HEK293T (cell line): ENCODE results near the gene TAL1.

Source experiments
- BHLHE40 ChIP-seq: fragments of 450-650 bp; IDR thresholded peaks from 2 replicates; pipeline ENCODE4 v1.6.1; 2016; ENCODE audit warnings: mild to moderate bottlenecking, moderate library complexity, borderline replicate concordance
- FOXA1 ChIP-seq: fragments of 450-650 bp; IDR thresholded peaks from 2 replicates; pipeline ENCODE4 v1.6.1; 2016; ENCODE audit warnings: mild to moderate bottlenecking
- FOXK2 ChIP-seq: fragments of 450-650 bp; IDR thresholded peaks from 2 replicates; pipeline ENCODE4 v1.6.1; 2016; ENCODE audit warnings: mild to moderate bottlenecking
- FOXM1 ChIP-seq: fragments of 450-650 bp; IDR thresholded peaks from 2 replicates; pipeline ENCODE4 v1.6.1; 2017; ENCODE audit warnings: mild to moderate bottlenecking, borderline replicate concordance
- LEF1 ChIP-seq: fragments of 450-650 bp; IDR thresholded peaks from 2 replicates; pipeline ENCODE4 v1.6.1; 2017; ENCODE audit warnings: mild to moderate bottlenecking, borderline replicate concordance
- SP1 ChIP-seq: fragments of 450-650 bp; IDR thresholded peaks from 2 replicates; pipeline ENCODE4 v1.6.1; 2017
- TARDBP ChIP-seq: fragments of 450-650 bp; IDR thresholded peaks from 2 replicates; pipeline ENCODE4 v1.6.1; 2016
- ZNF384 ChIP-seq: fragments of 450-650 bp; IDR thresholded peaks from 2 replicates; pipeline ENCODE4 v1.6.1; 2016

- TF ChIP-seq FOXM1 (no peak), FOXK2 (no peak), ZNF384 (no peak), LEF1 (no peak), TARDBP (no peak), BHLHE40 (no peak), FOXA1 (no peak), SP1 (no peak)
These were observed 9.4 kb upstream of the TAL1 start for GRCh38 chr1:47241114-47242113.
